ENCODE data around the gene EFEMP2.
A peak's percentile ranks its signal among the peaks of the same experiment; 100 is the strongest.

EFEMP2 gene

DNA sequence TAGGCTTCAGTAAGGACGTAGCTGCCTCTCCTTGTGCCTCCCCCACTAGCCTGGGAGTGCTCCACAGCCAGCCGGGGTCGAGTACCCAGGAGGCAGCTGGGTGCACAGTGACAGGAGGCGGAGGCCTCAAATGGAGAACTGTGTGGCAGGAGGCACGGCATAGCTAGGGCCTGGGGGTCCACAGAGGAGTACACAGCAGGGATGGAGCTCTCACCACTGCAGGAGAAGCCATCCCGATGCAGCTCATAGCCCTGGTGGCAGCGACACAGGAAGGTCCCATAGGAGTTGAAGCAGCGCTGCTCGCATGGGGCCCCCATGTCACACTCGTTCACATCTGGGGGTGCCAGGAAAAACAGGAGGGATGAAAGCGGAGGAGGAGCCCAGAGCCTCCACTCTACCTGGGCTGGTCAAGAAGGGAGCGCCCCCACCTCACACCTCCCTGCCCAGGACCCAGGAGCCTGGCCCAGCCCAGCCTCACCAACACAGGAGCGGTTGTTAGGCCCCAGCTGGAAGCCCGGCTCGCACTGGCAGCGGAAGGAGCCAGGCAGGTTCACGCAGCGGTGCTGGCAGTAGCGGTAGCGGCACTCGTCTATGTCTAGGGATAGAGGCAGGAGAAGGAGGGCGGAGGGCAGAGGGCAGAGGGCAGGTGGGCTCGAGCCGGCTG, 2.8 kb downstream of the EFEMP2 start:
- Mint-ChIP-seq H3K9me3 (no peaks in the 10 kb centered on the region), H3K27me3 (no peaks in the 10 kb centered on the region), H3K27ac (no peak overlapping the region), H3K4me1 (peaks cover 15% of the 10 kb centered on the region), H3K36me3 (peaks cover 9% of the 10 kb centered on the region), H3K4me3 (no peak overlapping the region)
- DNase-seq (ENCODE audit: low spot score in 2 of 2) (no peak), ATAC-seq (ENCODE audit: low read depth) (no peak)

- H3K27me3 Mint-ChIP-seq = no peaks in the 10 kb centered on the region
- no peak for DNase-seq (ENCODE audit: low spot score in 2 of 2)
- ATAC-seq (ENCODE audit: low read depth) = no peak
- H3K36me3 Mint-ChIP-seq = peaks cover 13% of the 10 kb centered on the region
- no peak overlapping the region for H3K4me3 Mint-ChIP-seq
- no peak overlapping the region for H3K27ac Mint-ChIP-seq
- no peaks in the 10 kb centered on the region for H3K9me3 Mint-ChIP-seq
- H3K4me1 Mint-ChIP-seq = peaks cover 15% of the 10 kb centered on the region
These were observed 3.7 kb downstream of the EFEMP2 start for GRCh38 chr11:65868907-65869306.

DNA sequence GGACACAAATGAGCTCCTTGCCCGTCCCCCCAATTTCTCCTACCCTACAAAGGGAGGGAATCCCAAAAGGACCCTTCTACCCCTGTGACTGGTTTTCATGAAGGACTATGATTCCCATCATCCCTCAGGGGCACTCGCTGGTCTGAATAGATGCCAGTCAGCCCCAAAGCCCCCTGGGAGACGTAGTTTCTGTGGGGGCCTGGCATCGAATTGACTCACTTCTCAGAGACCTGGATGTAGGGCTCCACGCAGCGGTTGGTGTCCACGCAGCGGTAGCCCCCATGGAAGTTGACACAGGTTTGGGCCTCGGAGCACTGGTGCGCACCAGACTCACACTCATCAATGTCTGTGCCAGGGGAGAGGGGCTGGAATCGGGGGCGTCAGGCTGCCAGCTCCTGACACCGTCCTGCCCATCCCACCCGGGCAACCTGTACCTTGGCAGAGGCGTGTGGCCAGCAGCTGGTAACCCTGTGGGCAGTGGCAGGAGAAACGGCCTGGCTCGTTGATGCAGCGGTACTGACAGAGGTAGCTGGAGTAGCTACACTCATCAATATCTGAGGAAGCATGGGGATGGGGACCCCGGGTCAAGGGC, 4.4 kb downstream of the EFEMP2 start:
- no peaks in the 10 kb centered on the region for H3K27me3 Mint-ChIP-seq
- no peaks in the 10 kb centered on the region for H3K9me3 Mint-ChIP-seq
- peaks cover 13% of the 10 kb centered on the region for H3K4me1 Mint-ChIP-seq
- no peak overlapping the region for H3K4me3 Mint-ChIP-seq
- DNase-seq (ENCODE audit: low spot score in 2 of 2) (no peak), ATAC-seq (ENCODE audit: low read depth) (peak; percentile 67)
- peaks cover 17% of the 10 kb centered on the region for H3K36me3 Mint-ChIP-seq
- H3K27ac Mint-ChIP-seq = no peak overlapping the region

GRCh38 chr11:65867284-65868071, 5.1 kb downstream of the EFEMP2 start:
- H3K36me3 Mint-ChIP-seq = peaks cover 23% of the 10 kb centered on the region
- ATAC-seq (ENCODE audit: low read depth) (peak; percentile 42), DNase-seq (ENCODE audit: low spot score in 2 of 2) (no peak)
- no peaks in the 10 kb centered on the region for H3K27me3 Mint-ChIP-seq
- H3K4me1 Mint-ChIP-seq = peaks cover 15% of the 10 kb centered on the region
- no peaks in the 10 kb centered on the region for H3K9me3 Mint-ChIP-seq
- H3K4me3 Mint-ChIP-seq = no peak overlapping the region
- H3K27ac Mint-ChIP-seq = no peak overlapping the region

DNA sequence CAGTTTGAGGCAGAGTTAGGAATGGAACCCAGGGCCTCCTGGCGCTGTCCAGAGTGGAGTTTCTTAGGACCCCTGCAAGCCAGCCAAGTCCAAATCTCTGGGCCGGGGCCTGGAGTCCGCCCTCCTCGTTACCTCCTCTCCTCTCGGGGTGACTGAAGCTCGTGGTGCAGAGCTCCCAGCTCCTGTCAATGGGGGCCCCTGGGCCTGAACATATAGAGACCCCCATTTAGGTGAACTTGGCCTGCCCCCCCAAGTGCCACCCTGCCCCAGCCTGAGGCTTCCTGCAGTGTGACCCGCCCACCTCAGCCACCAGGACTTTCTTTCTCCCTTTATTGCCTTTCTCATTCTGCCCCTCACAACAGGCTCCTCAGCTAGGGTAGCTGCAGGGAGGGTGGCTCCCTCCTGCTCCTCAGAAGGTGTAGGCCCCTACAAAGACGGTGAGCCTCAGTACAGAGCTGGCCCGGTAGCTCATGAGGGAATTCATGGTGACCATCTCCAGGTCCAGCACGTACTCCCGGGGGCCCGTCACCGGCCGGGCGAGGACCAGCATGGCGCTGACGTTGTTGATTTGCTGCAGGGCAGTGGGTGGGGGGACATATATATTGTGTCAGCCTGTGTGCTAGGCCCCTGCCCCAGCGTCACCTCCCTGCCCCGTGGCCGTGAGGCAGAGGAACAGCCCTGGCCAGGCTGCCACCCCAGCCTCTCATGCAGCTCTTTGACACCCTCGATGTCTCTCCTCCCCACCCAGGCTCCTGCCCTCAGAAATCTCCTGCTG, 5.9 kb downstream of the EFEMP2 start:
- H3K4me1 Mint-ChIP-seq = peaks cover 15% of the 10 kb centered on the region
- DNase-seq (ENCODE audit: low spot score in 2 of 2) (no peak), ATAC-seq (ENCODE audit: low read depth) (no peak)
- H3K27me3 Mint-ChIP-seq = no peaks in the 10 kb centered on the region
- no peak overlapping the region for H3K4me3 Mint-ChIP-seq
- H3K27ac Mint-ChIP-seq = no peak overlapping the region
- H3K9me3 Mint-ChIP-seq = no peaks in the 10 kb centered on the region
- H3K36me3 Mint-ChIP-seq = peaks cover 24% of the 10 kb centered on the region

DNA sequence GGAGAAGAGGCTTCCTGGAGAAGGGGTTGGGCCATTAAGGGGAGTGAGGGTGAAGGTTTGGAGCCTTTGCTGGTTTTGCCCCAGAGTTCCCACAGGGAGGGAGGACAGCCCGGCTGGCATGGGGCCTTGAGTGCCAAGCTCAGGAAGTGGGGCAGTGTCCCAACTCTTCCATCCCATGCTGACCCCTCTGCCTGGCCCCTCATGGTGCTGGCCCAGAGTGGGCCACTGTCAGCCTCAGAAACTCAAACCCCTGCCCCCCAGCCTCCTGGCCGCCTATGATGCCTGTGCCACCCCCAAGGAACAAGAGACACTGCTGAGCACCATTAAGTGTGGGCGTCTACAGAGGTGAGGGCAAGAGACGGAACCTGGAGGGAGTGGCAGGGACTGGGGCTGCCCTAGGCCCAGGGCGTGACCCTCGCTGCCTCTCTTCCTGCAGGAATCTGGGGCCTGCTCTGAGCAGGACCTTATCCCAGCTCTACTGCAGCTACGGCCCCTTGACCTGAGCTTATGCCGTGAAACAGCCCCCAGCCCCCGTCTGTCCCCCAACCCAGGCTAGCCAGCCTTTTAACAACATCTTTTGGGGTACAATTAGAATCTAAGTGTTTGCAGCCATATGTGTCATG, 6.9 kb downstream of the EFEMP2 start:
- peaks cover 24% of the 10 kb centered on the region for H3K36me3 Mint-ChIP-seq
- no peak overlapping the region for H3K27ac Mint-ChIP-seq
- DNase-seq (ENCODE audit: low spot score in 2 of 2) (no peak), ATAC-seq (ENCODE audit: low read depth) (no peak)
- H3K4me1 Mint-ChIP-seq = peaks cover 13% of the 10 kb centered on the region
- H3K4me3 Mint-ChIP-seq = no peak overlapping the region
- H3K27me3 Mint-ChIP-seq = no peaks in the 10 kb centered on the region
- H3K9me3 Mint-ChIP-seq = no peaks in the 10 kb centered on the region

DNA sequence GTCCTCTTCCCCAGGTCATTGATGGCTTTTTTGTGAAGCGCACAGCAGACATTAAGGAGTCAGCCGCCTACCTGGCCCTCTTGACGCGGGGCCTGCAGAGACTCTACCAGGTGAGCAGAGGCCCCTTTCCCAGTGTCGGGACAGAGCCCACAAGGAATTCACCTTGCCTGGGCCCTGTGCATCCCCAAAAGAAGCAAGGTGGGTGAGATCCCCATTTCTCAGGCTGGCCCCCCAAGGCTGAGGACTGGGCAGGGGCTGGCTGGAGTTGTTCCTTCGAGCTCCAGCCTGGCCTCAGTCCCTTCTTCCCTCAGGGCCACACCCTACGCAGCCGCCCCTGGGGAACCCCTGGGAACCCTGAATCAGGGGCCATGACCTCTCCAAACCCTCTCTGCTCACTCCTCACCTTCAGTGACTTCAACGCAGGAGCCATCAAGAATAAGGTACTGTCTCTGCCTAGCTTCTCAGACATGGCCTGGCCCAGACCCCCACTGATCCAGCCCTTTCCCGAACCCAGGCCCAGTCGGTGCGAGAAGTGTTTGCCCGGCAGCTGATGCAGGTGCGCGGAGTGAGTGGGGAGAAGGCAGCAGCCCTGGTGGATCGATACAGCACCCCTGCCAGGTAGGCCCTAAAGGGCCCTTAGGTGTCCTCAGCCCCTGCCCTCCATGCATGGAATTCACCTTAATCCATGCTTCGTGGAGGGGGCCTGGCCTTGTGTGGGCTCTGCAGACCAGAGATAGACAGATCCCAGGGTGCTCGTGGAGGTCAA, 7.7 kb downstream of the EFEMP2 start:
- DNase-seq (ENCODE audit: low spot score in 2 of 2) (no peak), ATAC-seq (ENCODE audit: low read depth) (no peak)
- no peak overlapping the region for H3K27ac Mint-ChIP-seq
- H3K4me3 Mint-ChIP-seq = no peak overlapping the region
- H3K36me3 Mint-ChIP-seq = peaks cover 24% of the 10 kb centered on the region
- H3K9me3 Mint-ChIP-seq = no peaks in the 10 kb centered on the region
- H3K4me1 Mint-ChIP-seq = peaks cover 14% of the 10 kb centered on the region
- no peaks in the 10 kb centered on the region for H3K27me3 Mint-ChIP-seq

DNA sequence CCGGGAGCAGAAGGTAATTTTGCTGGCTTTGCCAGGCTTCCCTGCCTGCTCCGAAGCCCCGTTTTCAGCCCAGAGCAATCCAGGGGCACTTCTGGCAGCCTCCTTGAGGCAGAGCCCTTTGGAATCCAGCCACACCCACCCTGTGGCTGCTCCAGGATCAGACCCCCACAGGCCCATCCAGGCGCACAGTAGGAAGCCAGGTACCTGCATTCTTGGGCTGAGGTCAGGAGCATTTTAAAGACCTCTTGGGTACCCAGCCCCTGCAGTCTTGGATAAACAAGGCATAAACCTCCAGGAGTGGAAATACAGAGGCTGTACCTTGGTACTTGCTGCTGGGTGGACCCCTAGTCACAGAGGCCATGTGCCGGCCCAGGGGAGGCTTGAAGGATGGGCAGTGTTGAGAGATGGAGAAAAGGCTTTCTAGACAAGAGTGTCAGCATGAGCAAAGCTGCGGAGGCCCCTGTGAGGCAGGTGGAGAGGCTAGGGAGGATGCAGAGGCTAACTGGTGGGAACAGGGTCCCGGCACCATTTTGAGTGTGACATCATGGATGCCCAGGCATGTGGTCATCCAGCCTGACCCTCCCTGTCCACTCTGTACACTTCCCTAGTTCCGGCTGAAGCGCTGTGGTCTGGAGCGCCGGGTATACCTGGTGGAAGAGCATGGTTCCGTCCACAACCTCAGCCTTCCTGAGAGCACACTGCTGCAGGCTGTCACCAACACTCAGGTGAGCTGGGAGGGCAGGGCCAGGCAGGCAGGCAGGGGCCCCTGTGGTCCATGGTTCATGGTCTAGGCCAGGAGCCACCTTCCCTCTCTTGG, 8.5 kb downstream of the EFEMP2 start:
- Mint-ChIP-seq H3K36me3 (peaks cover 24% of the 10 kb centered on the region), H3K27me3 (no peaks in the 10 kb centered on the region), H3K4me3 (no peak overlapping the region), H3K4me1 (peaks cover 16% of the 10 kb centered on the region), H3K27ac (no peak overlapping the region), H3K9me3 (no peaks in the 10 kb centered on the region)
- no peak for ATAC-seq (ENCODE audit: low read depth)
- DNase-seq (ENCODE audit: low spot score in 2 of 2) = no peak

DNA sequence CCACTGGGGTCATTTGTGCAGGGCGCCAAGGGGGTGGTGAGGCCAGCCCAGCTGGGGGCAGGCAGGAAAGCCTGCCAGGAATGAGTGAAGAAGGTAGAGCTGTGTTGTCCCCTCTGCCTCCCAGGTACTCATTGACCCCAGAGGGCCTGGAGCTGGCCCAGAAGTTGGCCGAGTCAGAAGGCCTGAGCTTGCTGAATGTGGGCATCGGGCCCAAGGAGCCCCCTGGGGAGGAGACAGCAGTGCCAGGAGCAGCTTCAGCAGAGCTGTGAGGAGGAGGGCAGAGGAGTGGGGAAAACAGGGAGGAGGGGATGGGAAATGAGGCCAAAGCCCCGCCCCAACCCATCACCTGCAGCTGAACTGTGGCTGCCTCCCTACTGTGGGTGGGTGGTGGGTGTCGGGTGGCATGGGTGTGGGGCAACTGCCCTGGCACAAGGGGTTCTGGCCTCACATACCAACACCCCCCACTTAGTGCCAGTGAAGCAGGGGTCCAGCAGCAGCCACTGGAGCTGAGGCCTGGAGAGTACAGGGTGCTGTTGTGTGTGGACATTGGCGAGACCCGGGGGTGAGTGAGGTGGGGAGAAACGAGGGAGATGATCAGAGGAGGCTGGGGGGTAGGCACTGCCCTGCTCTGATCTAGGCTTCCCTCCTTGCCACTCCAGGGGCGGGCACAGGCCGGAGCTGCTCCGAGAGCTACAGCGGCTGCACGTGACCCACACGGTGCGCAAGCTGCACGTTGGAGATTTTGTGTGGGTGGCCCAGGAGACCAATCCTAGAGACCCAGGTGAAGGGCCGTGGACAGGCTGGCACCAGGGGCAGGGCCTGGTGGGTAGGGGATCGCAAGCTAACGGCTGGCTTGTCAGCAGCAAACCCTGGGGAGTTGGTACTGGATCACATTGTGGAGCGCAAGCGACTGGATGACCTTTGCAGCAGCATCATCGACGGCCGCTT, 9.4 kb downstream of the EFEMP2 start:
- Mint-ChIP-seq H3K27ac (peak overlapping the region; percentile 65), H3K36me3 (peaks cover 24% of the 10 kb centered on the region)

GRCh38 chr11:65862191-65862735, 10.3 kb downstream of the EFEMP2 start:
- Mint-ChIP-seq H3K27me3 (no peaks in the 10 kb centered on the region), H3K9me3 (no peaks in the 10 kb centered on the region), H3K4me3 (no peak overlapping the region), H3K27ac (peak overlapping the region; percentile 65), H3K4me1 (peaks cover 20% of the 10 kb centered on the region), H3K36me3 (peaks cover 24% of the 10 kb centered on the region)
- DNase-seq (ENCODE audit: low spot score in 2 of 2) (no peak), ATAC-seq (ENCODE audit: low read depth) (no peak)

More for the DNA sequence above, 9.4 kb downstream of the EFEMP2 start:
- DNase-seq (ENCODE audit: low spot score in 2 of 2) (no peak), ATAC-seq (ENCODE audit: low read depth) (no peak)
- H3K27me3 Mint-ChIP-seq = no peaks in the 10 kb centered on the region
- no peak overlapping the region for H3K4me3 Mint-ChIP-seq
- no peaks in the 10 kb centered on the region for H3K9me3 Mint-ChIP-seq
- peaks cover 22% of the 10 kb centered on the region for H3K4me1 Mint-ChIP-seq

DNA sequence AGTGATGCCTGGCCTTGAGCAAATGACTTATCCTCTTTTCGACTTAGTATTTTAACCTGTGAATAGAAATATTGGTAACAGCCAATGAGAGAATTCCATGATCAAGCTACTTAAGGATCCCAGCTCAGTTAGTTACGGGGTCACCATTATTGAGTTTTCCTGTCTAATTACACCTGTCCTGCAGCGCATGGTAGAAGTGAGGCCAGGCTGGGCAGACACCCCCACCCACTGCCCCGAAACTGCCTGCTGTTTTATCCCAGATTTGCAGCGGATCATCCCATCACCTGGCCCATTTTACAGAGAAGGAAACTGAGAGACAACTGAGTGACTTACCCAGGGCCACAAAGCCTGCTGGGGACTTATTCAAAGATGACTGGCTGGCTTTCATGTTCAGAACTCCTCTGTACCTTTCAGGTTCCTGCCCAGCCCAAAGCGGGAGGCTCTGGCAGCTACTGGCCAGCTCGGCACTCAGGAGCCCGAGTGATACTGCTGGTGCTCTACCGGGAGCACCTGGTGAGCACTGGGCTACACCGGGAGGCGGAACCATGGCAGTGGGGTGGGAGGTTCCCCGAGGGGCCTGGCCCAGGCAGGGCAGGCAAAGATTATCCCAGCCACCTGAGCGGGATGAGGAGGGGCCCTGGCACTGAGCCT, 10.9 kb downstream of the EFEMP2 start:
- DNase-seq (ENCODE audit: low spot score in 2 of 2) = no peak

More for the DNA sequence above, 10.9 kb downstream of the EFEMP2 start:
- peaks cover 21% of the 10 kb centered on the region for H3K36me3 Mint-ChIP-seq
- H3K4me1 Mint-ChIP-seq = peaks cover 20% of the 10 kb centered on the region
- H3K9me3 Mint-ChIP-seq = no peaks in the 10 kb centered on the region
- no peaks in the 10 kb centered on the region for H3K27me3 Mint-ChIP-seq
- peak overlapping the region; percentile 95 for H3K4me3 Mint-ChIP-seq
- no peak for ATAC-seq (ENCODE audit: low read depth)
- H3K27ac Mint-ChIP-seq = no peak overlapping the region

Measured in memory B cell (primary cell).